SK-N-SH treated with all-trans-retinoic acid at 6 μM for 48 hours (cell line): ENCODE results near the gene ATOX1.

Source experiments
- TCF4 ChIP-seq: fragments of 250-450 bp; sonication (Bioruptor Pico); IDR thresholded peaks from 2 replicates; pipeline ENCODE4 v1.8.0; 2021; ENCODE audit warnings: mild to moderate bottlenecking, moderate library complexity, borderline replicate concordance
- ZFP30 ChIP-seq: fragments of 450-650 bp; formaldehyde crosslinking; IDR thresholded peaks from 2 replicates; pipeline ENCODE4 v1.5.0; 2022; ENCODE audit warnings: mild to moderate bottlenecking, moderate library complexity
- TF ChIP-seq, protein P1 (sequence below): fragments of 250-450 bp; sonication (Bioruptor Pico); IDR thresholded peaks from 2 replicates; pipeline ENCODE4 v1.8.0; 2020; ENCODE audit warnings: mild to moderate bottlenecking, moderate library complexity, borderline replicate concordance
- TF ChIP-seq, protein P2 (sequence below): fragments of 250-450 bp; sonication (Bioruptor Pico); IDR thresholded peaks from 2 replicates; pipeline ENCODE4 v1.5.0; 2020; ENCODE audit warnings: mild to moderate bottlenecking, moderate library complexity

DNA sequence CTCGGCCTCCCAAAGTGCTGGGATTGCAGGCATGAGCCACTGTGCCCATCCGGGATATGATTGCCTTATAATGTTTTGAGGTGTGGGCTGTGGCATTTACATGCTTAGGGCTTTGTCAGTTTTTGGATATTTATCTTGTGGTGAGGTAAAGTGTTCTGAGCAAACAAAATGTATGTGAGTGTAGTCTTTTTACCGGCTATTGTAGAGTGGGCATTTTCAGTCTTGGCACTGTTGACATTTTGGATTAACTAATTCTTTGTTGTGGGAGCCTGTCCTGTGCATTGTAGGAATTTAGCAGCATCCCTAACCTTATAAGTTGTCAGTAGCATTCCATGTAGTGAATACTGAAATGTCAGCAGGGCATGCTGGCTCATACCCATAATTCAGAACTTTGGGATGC is 34.9 kb upstream of the ATOX1 start:
- TF ChIP-seq, protein P1, sequence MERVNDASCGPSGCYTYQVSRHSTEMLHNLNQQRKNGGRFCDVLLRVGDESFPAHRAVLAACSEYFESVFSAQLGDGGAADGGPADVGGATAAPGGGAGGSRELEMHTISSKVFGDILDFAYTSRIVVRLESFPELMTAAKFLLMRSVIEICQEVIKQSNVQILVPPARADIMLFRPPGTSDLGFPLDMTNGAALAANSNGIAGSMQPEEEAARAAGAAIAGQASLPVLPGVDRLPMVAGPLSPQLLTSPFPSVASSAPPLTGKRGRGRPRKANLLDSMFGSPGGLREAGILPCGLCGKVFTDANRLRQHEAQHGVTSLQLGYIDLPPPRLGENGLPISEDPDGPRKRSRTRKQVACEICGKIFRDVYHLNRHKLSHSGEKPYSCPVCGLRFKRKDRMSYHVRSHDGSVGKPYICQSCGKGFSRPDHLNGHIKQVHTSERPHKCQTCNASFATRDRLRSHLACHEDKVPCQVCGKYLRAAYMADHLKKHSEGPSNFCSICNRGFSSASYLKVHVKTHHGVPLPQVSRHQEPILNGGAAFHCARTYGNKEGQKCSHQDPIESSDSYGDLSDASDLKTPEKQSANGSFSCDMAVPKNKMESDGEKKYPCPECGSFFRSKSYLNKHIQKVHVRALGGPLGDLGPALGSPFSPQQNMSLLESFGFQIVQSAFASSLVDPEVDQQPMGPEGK, result no peak
- TF ChIP-seq TCF4 (CRISPR knock-in tag) (no peak), ZFP30 (no peak)
- TF ChIP-seq, protein P2, sequence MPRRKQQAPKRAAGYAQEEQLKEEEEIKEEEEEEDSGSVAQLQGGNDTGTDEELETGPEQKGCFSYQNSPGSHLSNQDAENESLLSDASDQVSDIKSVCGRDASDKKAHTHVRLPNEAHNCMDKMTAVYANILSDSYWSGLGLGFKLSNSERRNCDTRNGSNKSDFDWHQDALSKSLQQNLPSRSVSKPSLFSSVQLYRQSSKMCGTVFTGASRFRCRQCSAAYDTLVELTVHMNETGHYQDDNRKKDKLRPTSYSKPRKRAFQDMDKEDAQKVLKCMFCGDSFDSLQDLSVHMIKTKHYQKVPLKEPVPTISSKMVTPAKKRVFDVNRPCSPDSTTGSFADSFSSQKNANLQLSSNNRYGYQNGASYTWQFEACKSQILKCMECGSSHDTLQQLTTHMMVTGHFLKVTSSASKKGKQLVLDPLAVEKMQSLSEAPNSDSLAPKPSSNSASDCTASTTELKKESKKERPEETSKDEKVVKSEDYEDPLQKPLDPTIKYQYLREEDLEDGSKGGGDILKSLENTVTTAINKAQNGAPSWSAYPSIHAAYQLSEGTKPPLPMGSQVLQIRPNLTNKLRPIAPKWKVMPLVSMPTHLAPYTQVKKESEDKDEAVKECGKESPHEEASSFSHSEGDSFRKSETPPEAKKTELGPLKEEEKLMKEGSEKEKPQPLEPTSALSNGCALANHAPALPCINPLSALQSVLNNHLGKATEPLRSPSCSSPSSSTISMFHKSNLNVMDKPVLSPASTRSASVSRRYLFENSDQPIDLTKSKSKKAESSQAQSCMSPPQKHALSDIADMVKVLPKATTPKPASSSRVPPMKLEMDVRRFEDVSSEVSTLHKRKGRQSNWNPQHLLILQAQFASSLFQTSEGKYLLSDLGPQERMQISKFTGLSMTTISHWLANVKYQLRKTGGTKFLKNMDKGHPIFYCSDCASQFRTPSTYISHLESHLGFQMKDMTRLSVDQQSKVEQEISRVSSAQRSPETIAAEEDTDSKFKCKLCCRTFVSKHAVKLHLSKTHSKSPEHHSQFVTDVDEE (CRISPR knock-in tag), result no peak
